ENCODE measurements around the gene DEPDC1B.
"Not testable (repeated sequence)": the region's sequence is repeated elsewhere in the genome, so short reads cannot be mapped to it uniquely, and the experiment has no call there.

The DEPDC1B gene

GRCh38 chr5:60711892-60712291 lies 11.9 kb upstream of the DEPDC1B start:
- not testable (repeated sequence) for H3K4me3 Mint-ChIP-seq; H3K9me3 Mint-ChIP-seq (ENCODE audit: low read depth); H3K27ac Mint-ChIP-seq; H3K4me1 Mint-ChIP-seq (ENCODE audit: low read depth); H3K36me3 Mint-ChIP-seq
- H3K27me3 Mint-ChIP-seq, result peaks cover 12% of the 10 kb centered on the region

- no peaks in the 10 kb centered on the region for H3K4me1 Mint-ChIP-seq (ENCODE audit: low read depth)
- H3K27ac Mint-ChIP-seq, result no peak overlapping the region
- no peak overlapping the region for H3K4me3 Mint-ChIP-seq
- H3K27me3 Mint-ChIP-seq, result peaks cover 9% of the 10 kb centered on the region
- H3K36me3 Mint-ChIP-seq, result no peaks in the 10 kb centered on the region
- no peaks in the 10 kb centered on the region for H3K9me3 Mint-ChIP-seq (ENCODE audit: low read depth)
These were observed 10.4 kb upstream of the DEPDC1B start for GRCh38 chr5:60710362-60710761.

- Mint-ChIP-seq H3K27me3 (no peaks in the 10 kb centered on the region), H3K9me3 (ENCODE audit: low read depth) (no peaks in the 10 kb centered on the region), H3K27ac (no peak overlapping the region), H3K4me3 (no peak overlapping the region), H3K36me3 (no peaks in the 10 kb centered on the region), H3K4me1 (ENCODE audit: low read depth) (peaks cover 9% of the 10 kb centered on the region)
These were observed 5.2 kb upstream of the DEPDC1B start for GRCh38 chr5:60705144-60705543.

GRCh38 chr5:60703944-60704343 lies 4.0 kb upstream of the DEPDC1B start:
- Mint-ChIP-seq H3K36me3 (no peaks in the 10 kb centered on the region), H3K27ac (no peak overlapping the region), H3K4me1 (ENCODE audit: low read depth) (peaks cover 11% of the 10 kb centered on the region), H3K27me3 (no peaks in the 10 kb centered on the region), H3K9me3 (ENCODE audit: low read depth) (no peaks in the 10 kb centered on the region), H3K4me3 (no peak overlapping the region)

- peaks cover 3% of the 10 kb centered on the region for H3K27me3 Mint-ChIP-seq
- no peaks in the 10 kb centered on the region for H3K9me3 Mint-ChIP-seq (ENCODE audit: low read depth)
- H3K4me1 Mint-ChIP-seq (ENCODE audit: low read depth), result peaks cover 13% of the 10 kb centered on the region
- H3K27ac Mint-ChIP-seq, result no peak overlapping the region
- no peak overlapping the region for H3K4me3 Mint-ChIP-seq
- no peaks in the 10 kb centered on the region for H3K36me3 Mint-ChIP-seq
These were observed 1.5 kb upstream of the DEPDC1B start for GRCh38 chr5:60701321-60701968.

GRCh38 chr5:60700416-60700757 lies 421 bp upstream of the DEPDC1B start:
- H3K27ac Mint-ChIP-seq, result peak overlapping the region; percentile 72
- H3K4me3 Mint-ChIP-seq, result peak overlapping the region; percentile 91
- H3K27me3 Mint-ChIP-seq, result peaks cover 3% of the 10 kb centered on the region
- no peaks in the 10 kb centered on the region for H3K36me3 Mint-ChIP-seq
- H3K9me3 Mint-ChIP-seq (ENCODE audit: low read depth), result no peaks in the 10 kb centered on the region
- peaks cover 13% of the 10 kb centered on the region for H3K4me1 Mint-ChIP-seq (ENCODE audit: low read depth)

GRCh38 chr5:60699288-60699608 lies 718 bp downstream of the DEPDC1B start:
- H3K4me1 Mint-ChIP-seq (ENCODE audit: low read depth), result peaks cover 13% of the 10 kb centered on the region
- H3K27ac Mint-ChIP-seq, result peak overlapping the region; percentile 22
- H3K36me3 Mint-ChIP-seq, result no peaks in the 10 kb centered on the region
- peak overlapping the region; percentile 91 for H3K4me3 Mint-ChIP-seq
- no peaks in the 10 kb centered on the region for H3K9me3 Mint-ChIP-seq (ENCODE audit: low read depth)
- peaks cover 3% of the 10 kb centered on the region for H3K27me3 Mint-ChIP-seq

GRCh38 chr5:60698336-60698735 lies 1.6 kb downstream of the DEPDC1B start:
- H3K27ac Mint-ChIP-seq, result no peak overlapping the region
- H3K4me1 Mint-ChIP-seq (ENCODE audit: low read depth), result peaks cover 13% of the 10 kb centered on the region
- H3K36me3 Mint-ChIP-seq, result no peaks in the 10 kb centered on the region

GRCh38 chr5:60690326-60690725 lies 9.6 kb downstream of the DEPDC1B start:
- no peaks in the 10 kb centered on the region for H3K9me3 Mint-ChIP-seq (ENCODE audit: low read depth)
- H3K36me3 Mint-ChIP-seq, result no peaks in the 10 kb centered on the region
- no peaks in the 10 kb centered on the region for H3K4me1 Mint-ChIP-seq (ENCODE audit: low read depth)
- H3K4me3 Mint-ChIP-seq, result no peak overlapping the region
- no peaks in the 10 kb centered on the region for H3K27me3 Mint-ChIP-seq
- no peak overlapping the region for H3K27ac Mint-ChIP-seq

More at GRCh38 chr5:60698336-60698735, 1.6 kb downstream of the DEPDC1B start:
- Mint-ChIP-seq H3K27me3 (peaks cover 3% of the 10 kb centered on the region), H3K9me3 (ENCODE audit: low read depth) (no peaks in the 10 kb centered on the region), H3K4me3 (peak overlapping the region; percentile 46)

- H3K4me3 Mint-ChIP-seq, result no peak overlapping the region
- no peaks in the 10 kb centered on the region for H3K36me3 Mint-ChIP-seq
- no peaks in the 10 kb centered on the region for H3K27me3 Mint-ChIP-seq
- H3K4me1 Mint-ChIP-seq (ENCODE audit: low read depth), result no peaks in the 10 kb centered on the region
- H3K27ac Mint-ChIP-seq, result no peak overlapping the region
- no peaks in the 10 kb centered on the region for H3K9me3 Mint-ChIP-seq (ENCODE audit: low read depth)
These were observed 11.0 kb downstream of the DEPDC1B start for GRCh38 chr5:60688980-60689379.

GRCh38 chr5:60687927-60688720 lies 11.8 kb downstream of the DEPDC1B start:
- Mint-ChIP-seq H3K27ac (no peak overlapping the region), H3K4me3 (no peak overlapping the region), H3K36me3 (no peaks in the 10 kb centered on the region), H3K9me3 (ENCODE audit: low read depth) (no peaks in the 10 kb centered on the region), H3K27me3 (no peaks in the 10 kb centered on the region), H3K4me1 (ENCODE audit: low read depth) (no peaks in the 10 kb centered on the region)

GRCh38 chr5:60686157-60686556 lies 13.8 kb downstream of the DEPDC1B start:
- no peak overlapping the region for H3K27ac Mint-ChIP-seq

GRCh38 chr5:60685700-60686099 lies 14.3 kb downstream of the DEPDC1B start:
- Mint-ChIP-seq H3K27ac (no peak overlapping the region), H3K27me3 (no peaks in the 10 kb centered on the region), H3K4me3 (no peak overlapping the region), H3K4me1 (ENCODE audit: low read depth) (no peaks in the 10 kb centered on the region), H3K36me3 (no peaks in the 10 kb centered on the region), H3K9me3 (ENCODE audit: low read depth) (no peaks in the 10 kb centered on the region)

More at GRCh38 chr5:60686157-60686556, 13.8 kb downstream of the DEPDC1B start:
- H3K27me3 Mint-ChIP-seq, result no peaks in the 10 kb centered on the region
- H3K4me3 Mint-ChIP-seq, result no peak overlapping the region
- no peaks in the 10 kb centered on the region for H3K4me1 Mint-ChIP-seq (ENCODE audit: low read depth)
- H3K9me3 Mint-ChIP-seq (ENCODE audit: low read depth), result no peaks in the 10 kb centered on the region
- H3K36me3 Mint-ChIP-seq, result no peaks in the 10 kb centered on the region

- Mint-ChIP-seq H3K36me3 (no peaks in the 10 kb centered on the region), H3K27me3 (no peaks in the 10 kb centered on the region), H3K4me3 (no peak overlapping the region), H3K4me1 (ENCODE audit: low read depth) (no peaks in the 10 kb centered on the region), H3K27ac (no peak overlapping the region), H3K9me3 (ENCODE audit: low read depth) (no peaks in the 10 kb centered on the region)
These were observed 14.9 kb downstream of the DEPDC1B start for GRCh38 chr5:60685028-60685427.

- H3K36me3 Mint-ChIP-seq; H3K27me3 Mint-ChIP-seq; H3K27ac Mint-ChIP-seq; H3K9me3 Mint-ChIP-seq (ENCODE audit: low read depth); H3K4me1 Mint-ChIP-seq (ENCODE audit: low read depth); H3K4me3 Mint-ChIP-seq: not testable (repeated sequence)
These were observed 18.0 kb downstream of the DEPDC1B start for GRCh38 chr5:60682007-60682406.

GRCh38 chr5:60679816-60680215 lies 20.1 kb downstream of the DEPDC1B start:
- no peaks in the 10 kb centered on the region for H3K36me3 Mint-ChIP-seq
- H3K27ac Mint-ChIP-seq, result no peak overlapping the region
- H3K27me3 Mint-ChIP-seq, result peaks cover 2% of the 10 kb centered on the region
- H3K4me1 Mint-ChIP-seq (ENCODE audit: low read depth), result peaks cover 3% of the 10 kb centered on the region
- H3K4me3 Mint-ChIP-seq, result no peak overlapping the region
- H3K9me3 Mint-ChIP-seq (ENCODE audit: low read depth), result no peaks in the 10 kb centered on the region
